ENCODE results near the gene MCCC2.
"Not testable (repeated sequence)": the region's sequence is repeated elsewhere in the genome, so short reads cannot be mapped to it uniquely, and the experiment has no call there.

GRCh38 chr5:71552026-71552749, 35.0 kb upstream of the MCCC2 start:
- TF ChIP-seq CTCF (IDR thresholded peaks at IDR 0.05 in 2 of 3, conservative IDR thresholded peaks at IDR 0.05 in 1 of 3; ENCODE audit: borderline replicate concordance in 1 of 3, insufficient read depth in 1 of 3, low read depth in 2 of 3, low read length in 2 of 3); POLR2AphosphoS5 (IDR thresholded peaks at IDR 0.05; ENCODE audit: low read depth, low read length); JUND (IDR thresholded peaks at IDR 0.05): not testable (repeated sequence)

Measured in HCT116 (cell line).